ENCODE data around the gene BTBD2. TPM values are rescaled to one million over a fixed set of nuclear protein-coding genes. Genes with fewer than 3 reads are reported as not detected.

Gene BTBD2
- total RNA-seq, 1 donor from 2014 or later = 44.4 TPM

DNA sequence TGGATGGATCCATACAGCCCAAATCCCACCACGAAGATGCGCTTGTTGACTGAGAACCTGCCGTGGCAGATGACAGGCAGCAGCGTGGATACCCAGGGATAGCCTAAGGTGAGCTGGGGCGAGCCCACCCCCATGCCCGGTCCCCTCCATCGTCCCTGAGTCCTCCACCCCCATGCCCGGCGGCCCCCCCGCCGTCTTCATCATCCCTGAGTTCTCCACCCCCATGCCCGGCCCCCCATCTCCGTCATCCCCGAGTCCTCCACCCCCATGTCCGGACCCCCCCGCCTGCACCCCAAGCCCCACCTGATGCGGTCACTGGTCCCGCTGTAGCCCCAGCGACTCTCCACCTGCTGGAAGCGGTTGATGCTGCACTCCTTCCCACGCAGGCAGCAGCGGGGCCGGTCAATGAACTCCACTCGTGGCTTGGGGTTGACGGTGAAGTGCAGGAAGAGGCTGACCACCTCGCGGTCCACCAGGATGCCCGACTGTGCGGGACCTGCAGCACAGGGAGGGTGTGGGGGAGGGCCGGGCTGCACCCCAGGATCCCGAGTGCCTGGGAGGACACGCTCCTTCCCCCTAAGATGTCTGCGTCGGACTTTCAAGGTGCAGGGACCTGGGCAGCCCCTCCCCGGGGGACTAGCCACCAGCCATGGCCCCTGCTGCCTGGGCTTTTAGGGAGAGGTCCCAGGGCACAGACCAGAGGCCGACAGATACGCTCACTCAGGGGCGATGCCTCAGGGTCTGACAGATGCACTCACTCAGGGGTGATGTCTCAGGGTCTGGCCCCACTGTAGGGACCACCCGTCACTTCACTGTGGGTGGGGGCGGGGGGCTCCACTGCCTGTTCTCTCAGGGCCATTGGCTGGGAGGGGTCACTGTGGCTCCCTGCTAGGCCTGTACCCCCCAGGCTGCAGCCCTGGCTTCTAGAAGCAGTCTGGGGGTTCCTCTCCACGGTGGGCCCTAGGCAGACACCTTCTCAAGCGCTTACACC lies 28.0 kb downstream of the BTBD2 start:
- DNase-seq (ENCODE audit: low read depth) = no peak

DNA sequence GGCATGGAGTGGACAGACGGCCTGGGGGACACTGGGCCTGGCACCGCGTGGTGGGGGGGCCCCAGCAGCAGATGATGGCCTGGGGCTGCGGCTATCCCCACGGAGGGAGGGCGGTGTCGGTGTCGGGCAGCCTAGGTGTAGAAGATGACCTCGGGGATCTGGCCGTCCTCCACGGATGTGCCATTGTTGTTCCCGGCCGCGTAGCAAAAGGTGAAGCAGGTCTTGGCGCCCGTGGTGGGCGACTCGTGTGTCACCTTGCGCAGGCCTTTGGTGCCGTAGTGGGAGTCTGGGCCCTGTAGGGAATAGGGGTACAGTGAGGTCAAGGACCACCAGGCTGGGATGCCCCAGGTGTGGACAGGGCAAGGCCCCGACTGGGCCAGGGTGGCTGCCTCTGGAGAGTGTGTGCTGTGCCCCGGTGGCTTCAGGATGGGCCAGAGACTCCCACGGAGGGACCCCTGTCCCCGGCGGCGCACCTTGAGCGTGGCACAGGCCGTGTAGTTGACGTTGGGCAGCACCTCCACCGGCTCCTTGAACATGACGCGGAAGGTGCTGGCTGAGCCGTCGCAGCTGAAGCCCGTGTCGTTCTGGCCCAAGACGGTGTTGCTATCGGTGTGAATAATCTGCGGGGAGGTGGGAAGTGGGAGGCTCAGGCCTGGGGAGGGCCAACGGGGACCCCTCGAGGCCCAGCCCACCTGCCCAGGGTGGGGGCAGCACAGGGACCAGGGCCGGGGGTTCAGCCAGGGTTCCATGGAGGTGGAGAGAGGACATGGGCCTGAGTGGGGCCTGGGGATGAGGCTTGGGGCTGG lies 29.0 kb downstream of the BTBD2 start:
- no peak for DNase-seq (ENCODE audit: low read depth)

DNA sequence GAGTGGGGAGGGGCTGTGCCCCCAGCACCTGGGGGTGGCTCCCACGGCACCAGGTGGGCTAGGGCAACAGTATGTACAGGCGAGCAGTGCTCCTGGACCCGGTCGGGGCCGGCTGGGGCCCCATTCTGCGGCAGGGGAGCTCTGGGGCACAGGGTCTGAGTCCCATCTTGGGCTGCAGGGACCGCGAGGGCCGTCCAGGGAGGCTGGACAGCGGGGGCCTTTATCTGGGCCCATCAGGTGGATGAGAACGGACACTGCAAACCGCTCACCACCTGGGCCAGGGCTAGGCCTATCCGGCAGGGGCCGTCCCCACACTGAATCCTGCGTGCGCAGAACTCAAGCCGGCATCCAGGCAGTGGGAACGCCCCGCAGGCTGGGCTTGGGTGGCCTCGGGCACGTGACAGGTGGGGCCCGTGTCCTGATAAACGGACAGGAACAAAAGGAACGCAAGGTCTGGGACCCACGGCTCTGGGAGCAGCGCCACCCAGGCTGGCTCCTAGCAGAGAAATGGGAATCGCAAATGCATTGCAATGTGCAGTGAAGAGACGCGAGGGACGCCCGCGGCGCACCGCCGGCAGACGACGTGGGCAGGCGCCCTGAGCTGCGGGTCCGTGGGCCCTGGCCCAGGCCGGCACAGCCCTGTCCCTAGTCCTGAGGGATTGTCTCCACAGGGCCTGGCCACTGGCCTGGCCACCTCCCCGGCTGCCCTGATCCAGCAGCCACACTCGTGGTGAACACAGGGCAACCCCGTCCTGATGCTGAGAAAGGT lies 29.7 kb downstream of the BTBD2 start:
- DNase-seq (ENCODE audit: low read depth) = no peak

DNA sequence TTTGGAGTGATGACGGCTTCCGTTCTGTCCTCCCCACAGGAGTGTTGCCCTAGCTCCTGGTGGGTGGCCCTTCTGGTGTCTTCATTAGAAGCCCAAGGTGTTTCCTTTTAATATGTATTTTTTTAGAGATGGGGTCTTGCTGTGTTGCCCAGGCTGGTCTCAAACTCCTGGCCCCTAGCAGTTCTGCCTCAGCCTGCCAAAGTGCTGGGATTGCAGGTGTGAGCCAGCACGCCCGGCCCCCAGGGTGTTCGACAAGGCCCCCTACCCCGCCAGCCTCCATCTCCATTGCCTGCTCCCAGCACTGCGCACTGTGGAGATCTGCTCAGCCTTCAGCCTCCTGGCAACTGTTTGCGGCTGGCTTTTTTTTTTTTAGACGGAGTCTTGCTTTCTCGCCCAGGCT lies 31.2 kb downstream of the BTBD2 start:
- no peak for DNase-seq (ENCODE audit: low read depth)

GRCh38 chr19:1981253-1981652 lies 34.3 kb downstream of the BTBD2 start:
- no peak for DNase-seq (ENCODE audit: low read depth)

DNA sequence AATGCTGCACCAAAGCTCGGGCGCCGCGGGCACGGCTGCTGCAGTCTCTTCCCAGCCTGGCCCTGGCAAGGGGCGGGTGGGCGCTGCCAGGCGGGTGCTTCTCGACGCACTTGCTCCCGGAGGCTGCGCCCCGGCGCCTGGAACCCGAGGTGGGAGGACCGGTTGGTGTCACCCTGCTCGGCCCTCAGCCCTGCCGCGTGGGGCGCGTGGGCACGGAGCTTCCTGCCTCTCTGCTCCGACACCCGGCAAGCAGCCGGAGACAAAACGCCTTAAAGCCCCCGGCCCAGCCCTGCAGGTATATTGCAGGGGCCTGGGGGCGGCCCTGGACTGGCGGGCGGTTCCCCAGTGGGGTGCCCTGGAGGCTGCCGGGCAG lies 34.7 kb downstream of the BTBD2 start:
- no peak for DNase-seq (ENCODE audit: low read depth)

DNA sequence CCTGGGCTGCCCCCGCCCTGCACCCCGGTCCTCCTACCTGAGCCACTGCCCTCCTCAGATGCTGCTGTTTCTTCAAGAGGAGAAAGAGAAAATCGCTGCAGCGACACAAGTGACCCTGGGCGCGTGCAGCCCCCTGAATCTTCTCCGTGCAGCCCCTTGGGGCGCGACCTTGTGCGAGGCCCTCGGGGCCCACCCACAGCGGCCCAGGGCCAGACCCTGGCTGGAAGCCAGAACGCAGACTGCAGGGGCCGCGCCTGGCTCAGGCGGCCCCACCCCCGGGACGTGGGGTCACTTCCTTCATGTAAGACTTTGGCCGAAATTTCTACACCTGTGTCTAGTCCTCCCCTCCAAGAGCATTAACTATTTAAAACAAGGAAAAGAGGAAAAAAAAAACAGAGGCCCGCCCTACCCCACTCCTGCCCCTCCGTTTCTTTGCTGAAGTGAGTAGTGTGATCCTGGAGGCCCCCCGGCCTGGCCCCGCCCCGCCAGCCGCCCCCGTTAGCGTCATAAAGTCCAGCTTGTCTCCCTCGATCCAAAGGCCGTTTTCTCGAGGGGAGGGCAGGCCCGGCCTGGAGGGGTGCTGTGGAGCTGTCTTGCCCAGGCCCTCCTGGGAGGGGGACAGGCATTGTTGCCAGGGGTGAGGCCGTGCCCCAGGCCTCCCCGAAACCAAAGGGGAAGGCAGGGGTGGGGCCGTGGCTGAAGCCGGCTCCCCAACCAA lies 35.3 kb downstream of the BTBD2 start:
- no peak for DNase-seq (ENCODE audit: low read depth)

- no peak for DNase-seq (ENCODE audit: low read depth)
Measured at GRCh38 chr19:1979642-1980041, 35.9 kb downstream of the BTBD2 start.

- no peak for DNase-seq (ENCODE audit: low read depth)
Measured at GRCh38 chr19:1979017-1979416, 36.5 kb downstream of the BTBD2 start.

DNA sequence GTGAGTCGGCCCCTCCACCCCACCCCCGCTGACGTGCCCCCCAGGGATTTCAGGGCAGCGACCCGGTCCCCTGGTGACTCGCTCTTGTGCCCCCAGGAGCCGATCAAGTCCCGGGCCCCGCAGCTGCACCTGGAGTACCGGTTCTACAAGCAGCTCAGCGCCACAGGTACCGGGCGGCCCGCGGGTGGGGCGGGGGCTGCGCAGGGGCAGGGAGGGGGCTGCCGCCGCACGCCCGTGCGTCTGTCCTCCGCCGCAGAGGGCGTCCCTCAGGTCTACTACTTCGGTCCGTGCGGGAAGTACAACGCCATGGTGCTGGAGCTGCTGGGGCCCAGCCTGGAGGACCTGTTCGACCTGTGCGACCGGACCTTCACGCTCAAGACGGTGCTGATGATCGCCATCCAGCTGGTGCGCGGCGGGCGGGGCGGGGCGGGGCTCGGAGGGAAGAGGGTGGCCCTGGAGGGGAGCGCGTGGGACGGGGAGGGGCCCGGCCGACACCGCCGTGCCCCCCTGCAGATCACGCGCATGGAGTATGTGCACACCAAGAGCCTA lies 37.1 kb downstream of the BTBD2 start:
- DNase-seq (ENCODE audit: low read depth) = no peak

DNA sequence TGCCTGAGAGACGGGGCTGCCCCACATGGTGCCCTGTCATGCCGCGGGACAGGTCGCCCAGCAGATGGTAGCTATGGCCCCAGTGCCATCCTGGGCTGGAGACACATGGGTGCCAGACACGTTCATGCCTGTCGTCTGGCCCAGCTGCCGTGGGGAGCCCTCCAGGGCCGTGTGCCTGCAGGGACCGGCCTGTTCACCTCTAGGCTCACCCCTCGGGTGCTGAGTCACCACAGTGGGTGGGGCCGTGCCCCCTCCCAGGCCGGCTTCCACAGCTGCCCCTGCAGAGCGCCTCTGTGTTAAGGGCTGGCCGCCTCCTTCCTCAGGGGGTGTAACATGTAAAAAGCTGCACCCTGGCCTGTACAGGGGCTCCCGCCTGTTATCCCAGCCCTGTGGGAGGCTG lies 38.4 kb downstream of the BTBD2 start:
- no peak for DNase-seq (ENCODE audit: low read depth)

GRCh38 chr19:1975162-1975480 lies 40.4 kb downstream of the BTBD2 start:
- DNase-seq (ENCODE audit: low read depth) = no peak

DNA sequence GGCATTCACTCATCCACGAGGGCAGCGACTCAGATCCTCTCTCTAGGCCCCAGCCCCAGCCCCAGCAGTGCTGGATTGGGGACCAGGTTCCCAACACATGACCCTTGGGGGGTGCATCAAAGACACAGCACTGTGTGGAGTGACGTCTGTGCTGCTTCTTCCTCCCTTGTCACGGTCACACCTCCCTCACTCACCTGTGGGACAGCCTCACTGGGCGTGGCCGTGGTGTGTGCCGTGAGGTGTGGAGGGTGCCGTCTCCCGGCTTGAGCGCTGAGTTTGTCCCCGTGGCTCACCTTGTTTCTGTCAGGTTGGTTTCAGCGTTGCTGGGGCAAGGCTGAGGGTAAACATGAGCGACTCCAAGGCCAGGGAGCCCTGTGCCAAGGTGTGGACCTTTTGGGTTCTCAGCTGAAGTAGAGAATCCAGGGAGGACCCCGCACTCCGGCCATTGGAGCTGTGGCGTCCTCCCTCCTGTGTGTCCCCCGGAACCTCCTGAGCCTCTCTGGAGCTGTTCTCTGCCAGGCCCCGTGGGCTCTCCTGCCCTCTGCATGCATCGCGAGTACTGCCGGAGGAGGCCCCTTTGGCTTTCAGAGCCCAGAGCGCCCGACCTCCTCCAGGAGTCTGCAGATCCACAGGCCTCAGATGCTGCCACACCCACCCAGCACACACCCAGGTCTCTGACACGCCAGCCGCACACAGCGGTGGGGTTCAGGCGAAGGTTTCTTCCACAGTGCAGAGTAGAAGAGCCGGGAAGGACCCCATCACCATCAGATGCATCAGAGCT lies 40.9 kb downstream of the BTBD2 start:
- no peak for DNase-seq (ENCODE audit: low read depth)

DNA sequence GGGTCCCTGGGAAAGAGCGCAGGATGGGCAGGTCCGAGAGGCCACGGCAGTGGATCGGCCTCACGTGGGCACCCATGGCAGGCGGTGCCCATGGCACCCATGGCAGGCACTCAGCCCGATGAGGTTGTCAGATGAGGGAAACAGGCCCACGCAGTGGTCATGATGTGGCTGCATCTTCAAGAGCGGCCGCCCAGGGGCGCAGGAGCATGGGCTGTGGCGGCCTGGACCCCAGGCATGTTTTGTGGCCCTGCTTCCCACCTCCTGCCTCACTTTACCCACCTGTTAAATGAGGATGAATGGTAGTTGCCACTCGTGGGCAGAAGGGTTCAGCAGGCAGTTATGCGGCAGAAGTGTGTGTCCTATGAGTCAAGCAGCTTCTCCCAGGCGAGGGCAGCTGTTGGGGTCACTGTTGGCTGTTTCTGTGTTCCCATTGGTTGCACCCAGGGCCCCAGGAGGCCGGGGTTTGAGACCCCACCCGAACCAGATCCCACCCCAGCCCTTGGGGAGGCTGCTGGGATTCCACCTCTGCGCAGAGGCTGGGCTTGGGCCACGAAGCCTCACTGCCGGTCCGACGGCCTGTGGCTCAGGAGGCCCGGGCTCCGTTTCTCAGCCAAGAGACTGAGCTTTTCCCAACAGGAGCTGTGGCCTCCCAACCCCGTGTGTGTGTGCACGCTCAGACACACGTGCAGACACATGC lies 44.6 kb downstream of the BTBD2 start:
- peak; percentile 70 for DNase-seq (ENCODE audit: low read depth)

- DNase-seq (ENCODE audit: low read depth) = peak; percentile 48
Measured at GRCh38 chr19:1970003-1970805, 45.3 kb downstream of the BTBD2 start.

GRCh38 chr19:1969176-1970002 lies 46.1 kb downstream of the BTBD2 start:
- no peak for DNase-seq (ENCODE audit: low read depth)
